K562 (cell line): ENCODE results near the gene RTBDN. TPM values are rescaled to one million over a fixed set of nuclear protein-coding genes. Genes with fewer than 3 reads are reported as not detected.

ENCODE experiments used
- ARNT ChIP-seq, 2 experiments: fragments of 450-650 bp; IDR thresholded peaks; 2 replicates each; pipeline ENCODE4 v1.6.1; 2016; ENCODE audit warnings: mild to moderate bottlenecking in 1 of 2
- CEBPG ChIP-seq, 3 experiments: fragments of 200-800 bp in 1 of 3; sonication (Bioruptor generic) in 1 of 3; sonication (generic) in 1 of 3; formaldehyde crosslinking in 1 of 3; IDR thresholded peaks in 2 of 3; conservative IDR thresholded peaks in 1 of 3; 2 replicates each; pipeline versions ENCODE4 v1.6.1 to v1.8.0; 2016 to 2022; ENCODE audit warnings: missing compliant biosample characterization in 2 of 3, missing genetic modification characterization in 2 of 3, mild to moderate bottlenecking in 1 of 3, missing genetic modification reagents in 1 of 3
- E4F1 ChIP-seq: fragments of 250-450 bp; sonication (Bioruptor Pico); IDR thresholded peaks from 2 replicates; pipeline ENCODE4 v1.5.0; 2021; ENCODE audit warnings: mild to moderate bottlenecking, borderline replicate concordance
- ELF4 ChIP-seq: fragments of 450-650 bp; formaldehyde crosslinking; IDR thresholded peaks from 2 replicates; pipeline ENCODE4 v1.4.0; 2022; ENCODE audit warnings: missing genetic modification characterization
- FOXJ2 ChIP-seq: fragments of 200-800 bp; sonication (Bioruptor generic); IDR thresholded peaks from 2 replicates; pipeline ENCODE4 v1.6.1; 2016; ENCODE audit warnings: missing genetic modification characterization, missing compliant biosample characterization
- JUNB ChIP-seq: fragments of 450-650 bp; formaldehyde crosslinking; conservative IDR thresholded peaks from 2 replicates; pipeline ENCODE4 v1.4.0; 2020; ENCODE audit warnings: mild to moderate bottlenecking
- MECOM ChIP-seq: fragments of 250-450 bp; sonication (Bioruptor Pico); IDR thresholded peaks from 2 replicates; pipeline ENCODE4 v1.8.0; 2022; ENCODE audit warnings: inconsistent platforms
- MLLT1 ChIP-seq, 2 experiments: fragments of 450-650 bp; IDR thresholded peaks; 2 replicates each; pipeline ENCODE4 v1.6.1; 2016
- MYC ChIP-seq, 2 experiments: fragments of 250-450 bp in 1 of 2; sonication (Bioruptor Pico) in 1 of 2; IDR thresholded peaks; 2 replicates each; pipeline versions ENCODE4 v1.5.1 to v1.6.1; 2012 to 2021; ENCODE audit warnings: low read depth in 2 of 2, borderline replicate concordance in 1 of 2, improper control_type of control experiment in 1 of 2, low read length in 1 of 2, mild to moderate bottlenecking in 1 of 2, moderate library complexity in 1 of 2
- NR2C2 ChIP-seq, 2 experiments: fragments of 200-800 bp in 1 of 2; sonication (Bioruptor generic) in 1 of 2; sonication (generic) in 1 of 2; formaldehyde crosslinking in 1 of 2; IDR thresholded peaks; 2 replicates each; pipeline versions ENCODE4 v1.6.1 to v1.8.0; 2016 to 2022; ENCODE audit warnings: mild to moderate bottlenecking in 1 of 2, missing compliant biosample characterization in 1 of 2, missing genetic modification characterization in 1 of 2, missing genetic modification reagents in 1 of 2
- PML ChIP-seq: IDR thresholded peaks from 2 replicates; pipeline ENCODE4 v1.6.1; 2012; ENCODE audit warnings: low read length, inconsistent platforms
- RAD51 ChIP-seq: fragments of 450-650 bp; IDR thresholded peaks from 2 replicates; pipeline ENCODE4 v1.7.1; 2016; ENCODE audit warnings: low read depth, mild to moderate bottlenecking, borderline replicate concordance
- SRSF3 ChIP-seq: fragments of 200-400 bp; formaldehyde crosslinking; IDR thresholded peaks from 2 replicates; pipeline ENCODE4 v1.6.1; 2016; ENCODE audit warnings: mild to moderate bottlenecking, low read length, moderate library complexity; ENCODE audit not compliant: insufficient read depth
- TFAP4 ChIP-seq: sonication (generic); formaldehyde crosslinking; IDR thresholded peaks from 2 replicates; pipeline ENCODE4 v1.8.0; 2022; ENCODE audit warnings: missing genetic modification reagents, mild to moderate bottlenecking, moderate library complexity, borderline replicate concordance
- ZBTB1 ChIP-seq: sonication (generic); formaldehyde crosslinking; IDR thresholded peaks from 2 replicates; pipeline ENCODE4 v1.8.1; 2023; ENCODE audit warnings: missing genetic modification reagents, low read depth, mild to moderate bottlenecking, borderline replicate concordance
- ZNF280A ChIP-seq: fragments of 450-650 bp; IDR thresholded peaks from 2 replicates; pipeline ENCODE4 v1.6.1; 2018; ENCODE audit warnings: mild to moderate bottlenecking, low read depth; ENCODE audit not compliant: partially characterized antibody
- ZNF512 ChIP-seq: IDR thresholded peaks from 2 replicates; pipeline ENCODE4 v1.6.1; 2016; ENCODE audit warnings: missing genetic modification characterization, missing compliant biosample characterization
- polyA plus RNA-seq, 8 experiments: library from polyadenylated mRNA; depleted of rRNA in 4 of 8; stranded (reverse) in 5 of 8; unstranded in 3 of 8; fragments of >200 nt; fragmentation: Nextera tagmentation in 2 of 8; fragmentation: Illumina TruSeq in 1 of 8; extraction: Ambion mirVana in 2 of 8; extraction: Trizol in 1 of 8; gene quantifications; 2 replicates each; pipeline versions ENCODE4 v1.2.1 to v1.2.3, GENCODE V29; 2011 to 2014; ENCODE audit warnings: inconsistent platforms in 1 of 8, missing spikeins in 1 of 8
- total RNA-seq, 7 experiments: library from RNA; depleted of rRNA in 6 of 7; stranded (reverse); fragments of >200 nt in 6 of 7; fragmentation: Illumina TruSeq in 2 of 7; extraction: Trizol in 2 of 7; gene quantifications; 2 replicates each; pipeline versions ENCODE4 v1.2.1 to v1.2.3, GENCODE V29; 2011 to 2021; ENCODE audit warnings: low replicate concordance in 1 of 7

The RTBDN gene
- total and polyA plus RNA-seq, 9 of the 15 experiments (the other 6 are each of a cell fraction or from before 2014, with no cell fraction given): 0.20 to 2.3 (median 0.72) TPM; not detected in 1

- no peak for TF ChIP-seq NR2C2 (CRISPR knock-in tag; IDR thresholded peaks at IDR 0.05)
- TF ChIP-seq NR2C2 (tag; IDR thresholded peaks at IDR 0.05): no peak; the same call in 1 of the 2 replicates
- no peak for TF ChIP-seq PML
- TF ChIP-seq ELF4 (CRISPR knock-in tag): no peak
- TF ChIP-seq MECOM (CRISPR knock-in tag): no peak
- TF ChIP-seq JUNB (CRISPR knock-in tag): no peak
- no peak for TF ChIP-seq E4F1 (CRISPR knock-in tag)
- TF ChIP-seq RAD51: no peak
- no peak for TF ChIP-seq MYC (IDR thresholded peaks at IDR 0.05; ENCODE audit: low read depth, low read length)
- TF ChIP-seq MYC (CRISPR knock-in tag; IDR thresholded peaks at IDR 0.05; ENCODE audit: borderline replicate concordance, low read depth): no peak
- no peak for TF ChIP-seq SRSF3
- TF ChIP-seq CEBPG (CRISPR knock-in tag; IDR thresholded peaks at IDR 0.05): peak; percentile 32; the same call in 1 of the 2 replicates
- no peak for TF ChIP-seq CEBPG (tag; conservative IDR thresholded peaks at IDR 0.05 in 1 of 2, IDR thresholded peaks at IDR 0.05 in 1 of 2)
- TF ChIP-seq MLLT1 (IDR thresholded peaks at IDR 0.05): no peak
- TF ChIP-seq ZNF512 (tag): no peak
- TF ChIP-seq ARNT (IDR thresholded peaks at IDR 0.05): no peak
- no peak for TF ChIP-seq ZBTB1
- TF ChIP-seq TFAP4: no peak
- TF ChIP-seq ZNF280A: no peak
- peak; percentile 80 for TF ChIP-seq FOXJ2 (tag)
Measured at GRCh38 chr19:12790628-12791344, 43.6 kb downstream of the RTBDN start (continued).
